Measurements from ENCODE around the gene SMARCD3. TPM values are rescaled to one million over a fixed set of nuclear protein-coding genes. Genes with fewer than 3 reads are reported as not detected.

SMARCD3 gene
- total RNA-seq, 4 donors from 2014 or later = 23.6 to 45.1 (median 39.8) TPM

- no peak overlapping the region for H3K4me3 ChIP-seq
Measured at GRCh38 chr7:151238924-151239836, 9.3 kb downstream of the SMARCD3 start.

GRCh38 chr7:151238190-151238810 is 10.2 kb downstream of the SMARCD3 start:
- H3K27me3 ChIP-seq = no peaks in the 10 kb centered on the region
- H3K36me3 ChIP-seq = peaks cover 0 to 81% of the 10 kb centered on the region in 2 donors
- H3K9me3 ChIP-seq = no peaks in the 10 kb centered on the region
- WGBS, 2 donors (ENCODE audit: low coverage in 1 of 2) = 67% methylated on average over 1 of the region's 17 CpGs; no CpG with 5 or more reads in 1 of the 2 donors
- TF ChIP-seq CTCF (IDR thresholded peaks at IDR 0.05) (no peak), EP300 (IDR thresholded peaks at IDR 0.05) (no peak), POLR2A (IDR thresholded peaks at IDR 0.05) (no peak), POLR2AphosphoS5 (IDR thresholded peaks at IDR 0.05) (no peak)
- peaks cover 0 to 18% (median 10%) of the 10 kb centered on the region in 3 donors for H3K4me1 ChIP-seq
- no peak overlapping the region for H3K27ac ChIP-seq
- no peak overlapping the region for H3K4me3 ChIP-seq
- ATAC-seq = no peak

More at GRCh38 chr7:151238924-151239836, 9.3 kb downstream of the SMARCD3 start:
- H3K27me3 ChIP-seq = no peaks in the 10 kb centered on the region
- H3K4me1 ChIP-seq = peaks cover 0 to 18% (median 1%) of the 10 kb centered on the region in 3 donors
- H3K36me3 ChIP-seq = peaks cover 0 to 81% of the 10 kb centered on the region in 2 donors
- TF ChIP-seq CTCF (IDR thresholded peaks at IDR 0.05) (no peak), EP300 (IDR thresholded peaks at IDR 0.05) (no peak), POLR2A (IDR thresholded peaks at IDR 0.05) (no peak), POLR2AphosphoS5 (IDR thresholded peaks at IDR 0.05) (no peak)
- no peak overlapping the region for H3K27ac ChIP-seq
- ATAC-seq = no peak
- no peaks in the 10 kb centered on the region for H3K9me3 ChIP-seq
- 75 to 96% methylated on average over 3 to 4 of the region's 25 CpGs for WGBS, 2 donors (ENCODE audit: low coverage in 1 of 2)

- ATAC-seq = no peak
- TF ChIP-seq EP300 (IDR thresholded peaks at IDR 0.05) (no peak), POLR2A (IDR thresholded peaks at IDR 0.05) (no peak), CTCF (IDR thresholded peaks at IDR 0.05) (no peak), POLR2AphosphoS5 (IDR thresholded peaks at IDR 0.05) (no peak)
- Histone ChIP-seq H3K27ac (no peak overlapping the region), H3K4me3 (no peak overlapping the region), H3K36me3 (peaks cover 0 to 79% of the 10 kb centered on the region in 2 donors), H3K4me1 (peaks cover 0 to 16% (median 12%) of the 10 kb centered on the region in 3 donors), H3K9me3 (no peaks in the 10 kb centered on the region), H3K27me3 (no peaks in the 10 kb centered on the region)
- 73% methylated on average over 4 of the region's 44 CpGs; no CpG with 5 or more reads in 1 of the 2 donors for WGBS, 2 donors (ENCODE audit: low coverage in 1 of 2)
Measured at GRCh38 chr7:151237244-151238189, 11.0 kb downstream of the SMARCD3 start.

- no peak overlapping the region for H3K4me3 ChIP-seq
- no peaks in the 10 kb centered on the region for H3K9me3 ChIP-seq
- H3K27ac ChIP-seq = no peak overlapping the region
- TF ChIP-seq POLR2A (IDR thresholded peaks at IDR 0.05) (no peak), EP300 (IDR thresholded peaks at IDR 0.05) (no peak), POLR2AphosphoS5 (IDR thresholded peaks at IDR 0.05) (no peak), CTCF (IDR thresholded peaks at IDR 0.05) (no peak)
- 69 to 88% methylated on average over 7 to 12 of the region's 13 CpGs for WGBS, 2 donors (ENCODE audit: low coverage in 1 of 2)
- peaks cover 0 to 24% (median 17%) of the 10 kb centered on the region in 3 donors for H3K4me1 ChIP-seq
- no peak for ATAC-seq
- H3K36me3 ChIP-seq = peaks cover 0 to 68% of the 10 kb centered on the region in 2 donors
- no peaks in the 10 kb centered on the region for H3K27me3 ChIP-seq
Measured at GRCh38 chr7:151236406-151236805, 12.1 kb downstream of the SMARCD3 start.

Data from gastroesophageal sphincter (tissue), 4 donors.